Muscle of leg (tissue), 16 donors: ENCODE results near the gene MUC3A. TPM values are rescaled to one million over a fixed set of nuclear protein-coding genes. Genes with fewer than 3 reads are reported as not detected.
"Not testable (repeated sequence)": the region's sequence is repeated elsewhere in the genome, so short reads cannot be mapped to it uniquely, and the experiment has no call there.

Source experiments
- DNase-seq: peaks from one replicate; pipeline ENCODE4 v3.0.0; 2013
- H3K27ac ChIP-seq: one replicate; pipeline ENCODE4 v1.5.1; 2013; ENCODE audit warnings: mild to moderate bottlenecking, low read length, control low read depth
- H3K27me3 ChIP-seq: one replicate; pipeline ENCODE4 v1.6.1; 2013; ENCODE audit warnings: low read length; ENCODE audit not compliant: control insufficient read depth, insufficient read depth
- H3K36me3 ChIP-seq: one replicate; pipeline ENCODE4 v1.6.1; 2013; ENCODE audit warnings: low read length; ENCODE audit not compliant: control insufficient read depth, insufficient read depth
- H3K4me1 ChIP-seq: one replicate; pipeline ENCODE4 v1.6.1; 2013; ENCODE audit warnings: low read length; ENCODE audit not compliant: control insufficient read depth, insufficient read depth
- H3K4me3 ChIP-seq: one replicate; pipeline ENCODE4 v1.5.1; 2013; ENCODE audit warnings: low read length, control low read depth
- H3K9me3 ChIP-seq: replicated peaks from 2 replicates; pipeline ENCODE4 v1.6.1; 2013; ENCODE audit warnings: low read depth, low read length; ENCODE audit not compliant: control insufficient read depth
- WGBS: methylation state at CpG from one replicate; pipeline ENCODE4 v1.1.5; 2013; ENCODE audit warnings: missing lambda C conversion rate; ENCODE audit not compliant: insufficient coverage; 5-methylcytosine and 5-hydroxymethylcytosine counted together
- long read RNA-seq, 11 donors: transcript quantifications; one replicate each; lab custom pipeline, GENCODE V29; 2026
- polyA plus RNA-seq, 8 donors: library from polyadenylated mRNA; unstranded; fragments of 120-200 nt; gene quantifications; one replicate each; pipeline versions ENCODE4 v1.2.1 to v1.2.3, GENCODE V29; 2013; ENCODE audit warnings: inconsistent platforms in 1 of 8, low replicate concordance in 1 of 8; ENCODE audit not compliant: insufficient read length in 8 of 8, insufficient read depth in 1 of 8
- total RNA-seq: library from RNA; stranded (reverse); fragments of 120-200 nt; gene quantifications from one replicate; pipeline ENCODE4 v1.2.4, GENCODE V29; 2013

Gene MUC3A
- total RNA-seq (0.04 TPM), polyA plus RNA-seq (1 to 10 TPM in 2 of 8 donors, under 1 TPM in 6; 0.10 to 6.4 (median 0.29) TPM)
- long read RNA-seq, donor 1, partial matches to known transcripts, result 0 of 1 reads
- long read RNA-seq, donor 1, other reads (novel, unspliced or antisense), result 0 of 1 reads
- long read RNA-seq, donor 2, result 0 reads
- long read RNA-seq, donor 3, result 0 reads
- long read RNA-seq, donor 4, result 0 reads
- long read RNA-seq, donor 5, result 0 reads
- long read RNA-seq, donor 6, result 0 reads
- long read RNA-seq, donor 7, result 0 reads
- long read RNA-seq, donor 8, result 0 reads
- long read RNA-seq, donor 9, result 0 reads
- long read RNA-seq, donor 10, result 0 reads
- long read RNA-seq, donor 11, result 0 reads

GRCh38 chr7:100949227-100949932, at the start of gene MUC3A:
TSS of gene MUC3A (plus strand) at chr7:100949534. CDS start at chr7:100949625, 91 bp downstream.
- 15% methylated on average over 21 of the region's 24 CpGs for WGBS
- Histone ChIP-seq H3K9me3 (no peaks in the 10 kb centered on the region), H3K4me3 (no peak within 1 kb of the TSS), H3K36me3 (no peaks in the 10 kb centered on the region), H3K27me3 (peaks cover 28% of the 10 kb centered on the region), H3K27ac (no peak within 1 kb of the TSS), H3K4me1 (no peaks in the 10 kb centered on the region)
- DNase-seq, result no peak

GRCh38 chr7:100900978-100901377, 48.4 kb upstream of the MUC3A start:
- WGBS, result 67% methylated on average over 1 of the region's 2 CpGs
- H3K9me3 ChIP-seq, result no peaks in the 10 kb centered on the region
- no peak for DNase-seq
- H3K4me3 ChIP-seq, result no peak overlapping the region
- no peaks in the 10 kb centered on the region for H3K36me3 ChIP-seq
- H3K27ac ChIP-seq, result no peak overlapping the region
- H3K27me3 ChIP-seq, result peaks cover 29% of the 10 kb centered on the region
- H3K4me1 ChIP-seq, result peaks cover 10% of the 10 kb centered on the region

DNA sequence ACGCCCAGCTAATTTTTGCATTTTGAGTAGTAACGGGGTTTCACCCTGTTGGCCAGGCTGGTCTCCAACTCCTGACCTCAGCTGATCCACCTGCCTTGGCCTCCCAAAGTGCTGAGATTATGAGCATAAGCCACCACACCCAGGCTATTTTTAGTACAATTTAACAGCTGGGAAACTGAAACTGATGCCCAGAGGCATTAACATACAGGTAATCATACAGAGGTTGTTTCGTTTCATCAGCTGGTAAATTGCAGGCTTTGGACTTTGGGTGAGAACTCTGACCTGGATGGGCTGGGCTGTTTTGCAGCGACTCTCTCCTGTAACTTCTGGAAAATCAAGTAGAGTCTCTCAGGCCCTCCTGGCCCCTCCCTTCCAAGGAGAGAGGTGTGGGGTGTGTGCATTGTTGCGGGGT, 47.4 kb upstream of the MUC3A start:
- H3K9me3 ChIP-seq, result no peaks in the 10 kb centered on the region
- H3K4me3 ChIP-seq, result no peak overlapping the region
- no peak for DNase-seq
- no peaks in the 10 kb centered on the region for H3K36me3 ChIP-seq
- H3K27me3 ChIP-seq, result peaks cover 21% of the 10 kb centered on the region
- peaks cover 2% of the 10 kb centered on the region for H3K4me1 ChIP-seq
- 71% methylated on average over 3 of the region's 5 CpGs for WGBS
- no peak overlapping the region for H3K27ac ChIP-seq

GRCh38 chr7:100902638-100903037, 46.7 kb upstream of the MUC3A start:
- no CpG with 5 or more reads among the region's 7 CpGs for WGBS

DNA sequence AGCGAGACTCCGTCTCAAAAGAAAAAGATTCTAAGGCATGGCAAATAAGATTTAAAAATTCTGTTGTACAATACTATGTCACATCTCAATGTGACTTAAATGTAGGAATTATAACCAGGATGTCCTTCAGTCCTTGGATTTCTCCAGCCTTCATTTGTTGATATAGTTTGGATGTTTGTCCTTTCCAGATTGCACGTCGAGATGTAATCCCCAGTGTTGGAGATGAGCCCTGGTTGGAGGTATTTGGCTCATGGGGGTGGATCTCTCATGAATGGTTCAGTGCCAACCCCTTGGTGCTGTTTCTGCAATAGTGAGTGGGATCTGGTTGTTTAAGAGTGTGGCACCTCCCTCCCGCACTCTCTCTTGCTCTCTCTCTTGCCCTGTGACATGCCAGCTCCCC, 40.8 kb upstream of the MUC3A start:
- 79% methylated on average over 2 of the region's 5 CpGs for WGBS
- no peak overlapping the region for H3K27ac ChIP-seq
- H3K9me3 ChIP-seq, result peaks cover 3% of the 10 kb centered on the region
- H3K4me1 ChIP-seq, result no peaks in the 10 kb centered on the region
- H3K27me3 ChIP-seq, result peaks cover 4% of the 10 kb centered on the region
- no peak for DNase-seq
- no peak overlapping the region for H3K4me3 ChIP-seq
- no peaks in the 10 kb centered on the region for H3K36me3 ChIP-seq

More at GRCh38 chr7:100902638-100903037, 46.7 kb upstream of the MUC3A start:
- DNase-seq, result no peak
- Histone ChIP-seq H3K36me3 (no peaks in the 10 kb centered on the region), H3K4me1 (no peaks in the 10 kb centered on the region), H3K9me3 (no peaks in the 10 kb centered on the region), H3K27me3 (peaks cover 15% of the 10 kb centered on the region), H3K4me3 (no peak overlapping the region), H3K27ac (no peak overlapping the region)

GRCh38 chr7:100910443-100910842, 38.9 kb upstream of the MUC3A start:
- not testable (repeated sequence) for H3K4me3 ChIP-seq, H3K36me3 ChIP-seq, H3K27ac ChIP-seq, H3K27me3 ChIP-seq, H3K9me3 ChIP-seq, H3K4me1 ChIP-seq
- 72% methylated on average over 4 of the region's 7 CpGs for whole genome bisulfite sequencing
- peak; percentile 17 for DNase-seq

GRCh38 chr7:100911484-100911883, 37.9 kb upstream of the MUC3A start:
- Histone ChIP-seq H3K9me3 (peaks cover 3% of the 10 kb centered on the region), H3K27me3 (peaks cover 2% of the 10 kb centered on the region), H3K4me3 (no peak overlapping the region), H3K4me1 (no peaks in the 10 kb centered on the region), H3K36me3 (no peaks in the 10 kb centered on the region), H3K27ac (no peak overlapping the region)
- 100% methylated on average over 1 of the region's 3 CpGs for WGBS
- no peak for DNase-seq

GRCh38 chr7:100914208-100914878, 35.0 kb upstream of the MUC3A start:
- Histone ChIP-seq H3K4me1 (no peaks in the 10 kb centered on the region), H3K27me3 (peaks cover 2% of the 10 kb centered on the region), H3K27ac (no peak overlapping the region), H3K9me3 (no peaks in the 10 kb centered on the region), H3K36me3 (no peaks in the 10 kb centered on the region), H3K4me3 (no peak overlapping the region)
- no peak for DNase-seq
- 86% methylated on average over 4 of the region's 15 CpGs for WGBS

- no peaks in the 10 kb centered on the region for H3K36me3 ChIP-seq
- H3K27ac ChIP-seq, result no peak overlapping the region
- H3K4me1 ChIP-seq, result no peaks in the 10 kb centered on the region
- WGBS, result 77% methylated on average over 6 of the region's 8 CpGs
- no peak for DNase-seq
- peaks cover 2% of the 10 kb centered on the region for H3K27me3 ChIP-seq
- H3K4me3 ChIP-seq, result no peak overlapping the region
- H3K9me3 ChIP-seq, result no peaks in the 10 kb centered on the region
These were observed 34.4 kb upstream of the MUC3A start for GRCh38 chr7:100914879-100915447.

DNA sequence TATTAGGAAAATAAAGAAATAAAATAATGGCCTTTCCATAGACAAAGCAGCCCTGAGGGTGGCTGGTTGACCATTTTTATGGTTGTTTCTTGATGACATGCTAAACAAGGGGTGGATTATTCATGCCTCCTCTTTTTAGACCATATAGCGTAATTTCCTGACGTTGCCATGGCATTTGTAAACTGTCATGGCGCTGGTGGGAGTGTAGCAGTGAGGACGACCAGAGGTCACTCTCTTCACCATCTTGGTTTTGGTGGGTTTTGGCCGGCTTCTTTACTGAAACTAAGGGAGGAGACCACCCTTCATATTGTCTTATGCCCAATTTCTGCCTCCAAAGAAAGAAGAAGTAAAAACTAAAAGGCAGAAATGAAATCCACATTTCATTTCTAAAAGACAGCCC, 30.0 kb upstream of the MUC3A start:
- H3K9me3 ChIP-seq, H3K27me3 ChIP-seq, H3K4me3 ChIP-seq, H3K27ac ChIP-seq, H3K36me3 ChIP-seq, H3K4me1 ChIP-seq, DNase-seq: not testable (repeated sequence)
- no CpG with 5 or more reads among the region's 5 CpGs for WGBS
